ENCODE results near the gene WASF3.

DNA sequence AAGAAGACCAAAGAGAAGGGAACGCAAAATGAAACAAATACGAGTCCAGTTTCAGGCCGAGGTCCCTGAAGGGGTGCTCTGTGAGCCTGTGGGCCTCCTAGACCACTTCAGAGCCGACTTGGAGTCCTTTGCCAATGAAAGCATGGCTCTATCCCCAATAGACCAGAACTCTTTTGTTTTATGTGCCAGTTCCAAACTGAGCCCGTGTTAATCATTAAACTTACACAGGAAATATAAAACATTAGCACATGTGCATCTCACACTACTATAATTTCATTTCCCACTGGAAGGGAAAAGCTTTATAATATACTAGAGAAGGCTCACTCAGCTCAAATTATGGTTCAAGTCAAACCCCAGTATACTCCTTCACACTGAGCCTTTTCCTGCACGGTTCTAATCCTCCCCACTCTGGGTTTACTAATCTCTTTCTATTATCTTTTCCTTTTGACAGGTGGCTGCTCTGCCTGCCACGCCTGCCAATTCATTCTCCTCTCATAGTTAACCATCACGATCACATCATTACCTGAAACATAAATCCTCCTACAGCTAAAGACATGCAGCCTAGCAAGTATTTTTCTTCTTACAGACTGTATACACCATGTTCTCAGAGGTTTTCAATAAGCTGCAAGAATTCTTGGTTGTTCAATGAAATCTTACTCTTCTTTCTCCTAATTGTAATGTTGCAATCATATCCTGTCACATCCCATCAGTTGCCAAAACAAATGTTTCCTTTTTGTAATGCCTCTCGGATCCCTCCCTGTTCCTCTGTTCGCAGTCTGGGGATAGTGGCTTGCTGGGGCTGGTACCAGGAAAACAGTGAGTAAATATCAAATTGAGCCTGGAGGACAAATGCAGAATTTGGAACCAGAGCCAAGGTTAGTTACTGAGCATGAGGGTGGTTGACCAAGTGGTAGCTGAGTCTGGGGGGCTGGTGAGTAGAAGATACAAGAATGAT is 18.8 kb upstream of the WASF3 start:
- TF ChIP-seq RAD21 (IDR thresholded peaks at IDR 0.05; ENCODE audit: insufficient read depth, low read depth, low read length): no peak
- no peak for TF ChIP-seq POLR2A (IDR thresholded peaks at IDR 0.05; ENCODE audit: low read depth, low read length)
- no peak for TF ChIP-seq BRCA1 (IDR thresholded peaks at IDR 0.05; ENCODE audit: low read depth, low read length)
- no peak for TF ChIP-seq MEF2A (IDR thresholded peaks at IDR 0.05; ENCODE audit: insufficient read depth, low read depth, low read length)
- TF ChIP-seq, protein P1, sequence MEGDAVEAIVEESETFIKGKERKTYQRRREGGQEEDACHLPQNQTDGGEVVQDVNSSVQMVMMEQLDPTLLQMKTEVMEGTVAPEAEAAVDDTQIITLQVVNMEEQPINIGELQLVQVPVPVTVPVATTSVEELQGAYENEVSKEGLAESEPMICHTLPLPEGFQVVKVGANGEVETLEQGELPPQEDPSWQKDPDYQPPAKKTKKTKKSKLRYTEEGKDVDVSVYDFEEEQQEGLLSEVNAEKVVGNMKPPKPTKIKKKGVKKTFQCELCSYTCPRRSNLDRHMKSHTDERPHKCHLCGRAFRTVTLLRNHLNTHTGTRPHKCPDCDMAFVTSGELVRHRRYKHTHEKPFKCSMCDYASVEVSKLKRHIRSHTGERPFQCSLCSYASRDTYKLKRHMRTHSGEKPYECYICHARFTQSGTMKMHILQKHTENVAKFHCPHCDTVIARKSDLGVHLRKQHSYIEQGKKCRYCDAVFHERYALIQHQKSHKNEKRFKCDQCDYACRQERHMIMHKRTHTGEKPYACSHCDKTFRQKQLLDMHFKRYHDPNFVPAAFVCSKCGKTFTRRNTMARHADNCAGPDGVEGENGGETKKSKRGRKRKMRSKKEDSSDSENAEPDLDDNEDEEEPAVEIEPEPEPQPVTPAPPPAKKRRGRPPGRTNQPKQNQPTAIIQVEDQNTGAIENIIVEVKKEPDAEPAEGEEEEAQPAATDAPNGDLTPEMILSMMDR (IDR thresholded peaks at IDR 0.05 in 2 of 3, conservative IDR thresholded peaks at IDR 0.05 in 1 of 3; ENCODE audit: control insufficient read depth in 2 of 3, extremely low read depth in 1 of 3, insufficient read depth in 1 of 3, low read depth in 3 of 3, low read length in 3 of 3): no peak
- no peak for TF ChIP-seq E4F1 (IDR thresholded peaks at IDR 0.05; ENCODE audit: borderline replicate concordance, partially characterized antibody)
